ENCODE results near the gene ORC5.
"Not testable (repeated sequence)": the region's sequence is repeated elsewhere in the genome, so short reads cannot be mapped to it uniquely, and the experiment has no call there.

ORC5 gene

DNA sequence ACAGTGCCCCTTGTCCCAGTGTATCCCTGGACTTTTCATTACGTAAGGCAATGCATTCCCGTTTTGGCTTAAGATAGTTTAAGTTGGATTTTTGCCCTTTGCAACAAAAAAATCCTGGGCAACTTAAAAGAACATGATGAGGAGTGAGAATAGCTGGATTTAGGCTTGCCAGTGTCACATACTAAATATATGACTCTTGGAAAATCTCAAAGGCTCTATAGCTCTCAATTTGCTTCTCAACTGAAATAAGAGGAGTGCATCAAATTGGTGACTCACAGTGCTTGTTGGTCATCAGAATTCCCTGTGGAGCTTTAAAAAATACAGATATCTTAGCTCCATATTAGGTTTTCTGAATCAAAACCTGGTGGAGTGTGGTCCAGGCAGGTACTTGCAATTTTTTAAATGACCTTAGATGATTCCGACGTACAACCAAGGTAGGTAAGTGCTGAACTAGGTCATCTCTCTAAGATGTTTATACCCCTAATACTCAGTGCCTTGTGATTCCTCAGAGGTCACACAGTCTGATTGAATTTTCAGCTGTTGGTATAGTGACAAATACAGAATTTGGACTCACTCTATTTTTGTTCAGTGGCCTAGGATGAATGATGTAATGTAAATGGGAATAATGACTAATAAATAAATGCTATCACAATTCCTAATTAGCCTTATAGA, 33.9 kb upstream of the ORC5 start:
- TF ChIP-seq CTCF (IDR thresholded peaks at IDR 0.05; ENCODE audit: borderline replicate concordance, insufficient read depth, low read depth, low read length): no peak
- H3K4me3 ChIP-seq (ENCODE audit: low read depth, low read length): no peak overlapping the region

DNA sequence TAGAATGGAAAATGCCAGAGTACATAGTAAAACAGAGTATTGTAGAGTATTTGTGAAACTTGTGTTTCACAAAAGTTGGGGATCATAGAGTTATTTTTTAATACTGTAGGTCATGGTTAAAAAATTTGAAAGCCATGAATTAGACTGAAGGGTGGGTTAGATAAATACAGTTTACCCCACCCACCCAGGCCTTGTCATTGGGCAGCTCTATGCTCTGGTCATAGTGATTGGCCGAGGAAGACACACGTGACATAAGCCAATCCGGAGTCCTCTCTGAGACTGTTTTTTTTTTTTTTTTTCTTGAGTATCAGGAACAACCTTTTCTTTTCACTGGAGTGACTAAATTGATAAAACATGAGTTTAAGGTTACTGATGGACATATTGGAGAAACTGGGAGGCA, 33.3 kb upstream of the ORC5 start:
- no peak for TF ChIP-seq CTCF (IDR thresholded peaks at IDR 0.05; ENCODE audit: borderline replicate concordance, insufficient read depth, low read depth, low read length)

DNA sequence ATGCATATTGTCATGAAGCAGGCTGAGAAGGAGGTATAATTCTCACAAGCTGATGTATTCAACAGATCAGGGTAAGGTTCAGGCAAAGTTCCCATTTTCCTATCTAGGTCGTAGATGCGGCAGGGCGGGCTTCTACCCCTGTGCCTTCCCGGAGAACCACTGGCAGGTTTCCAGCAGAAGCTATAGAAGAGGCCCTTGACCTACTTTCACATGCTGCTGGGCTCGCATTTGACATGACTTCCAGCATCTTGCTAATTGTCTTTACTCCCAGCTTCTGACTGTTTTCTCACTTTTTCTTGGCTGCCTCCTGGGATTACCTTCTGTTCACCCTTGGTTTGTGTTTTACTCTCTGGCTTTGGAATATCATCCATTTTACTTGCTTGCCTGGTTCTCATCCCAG, 32.6 kb upstream of the ORC5 start:
- H3K4me3 ChIP-seq (ENCODE audit: low read depth, low read length): no peak overlapping the region
- TF ChIP-seq CTCF (IDR thresholded peaks at IDR 0.05; ENCODE audit: borderline replicate concordance, insufficient read depth, low read depth, low read length): no peak

More for the DNA sequence above, 33.3 kb upstream of the ORC5 start:
- H3K4me3 ChIP-seq (ENCODE audit: low read depth, low read length): no peak overlapping the region

DNA sequence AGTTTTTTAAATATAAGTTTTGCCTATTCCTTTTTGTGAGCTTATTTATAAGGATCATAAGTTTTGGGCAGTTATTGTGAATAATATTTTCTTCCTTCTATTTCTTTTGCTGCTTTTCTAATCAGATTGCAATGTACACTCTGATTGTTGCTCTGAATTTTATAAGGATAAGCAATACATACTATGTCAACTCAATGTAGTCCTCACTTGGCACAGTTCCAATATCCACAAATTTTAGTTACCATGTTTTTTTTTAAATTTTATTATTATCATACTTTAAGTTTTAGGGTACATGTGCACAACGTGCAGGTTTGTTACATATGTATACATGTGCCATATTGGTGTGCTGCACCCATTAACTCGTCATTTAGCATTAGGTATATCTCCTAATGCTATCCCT, 27.2 kb upstream of the ORC5 start:
- not testable (repeated sequence) for H3K4me3 ChIP-seq (ENCODE audit: low read depth, low read length)

DNA sequence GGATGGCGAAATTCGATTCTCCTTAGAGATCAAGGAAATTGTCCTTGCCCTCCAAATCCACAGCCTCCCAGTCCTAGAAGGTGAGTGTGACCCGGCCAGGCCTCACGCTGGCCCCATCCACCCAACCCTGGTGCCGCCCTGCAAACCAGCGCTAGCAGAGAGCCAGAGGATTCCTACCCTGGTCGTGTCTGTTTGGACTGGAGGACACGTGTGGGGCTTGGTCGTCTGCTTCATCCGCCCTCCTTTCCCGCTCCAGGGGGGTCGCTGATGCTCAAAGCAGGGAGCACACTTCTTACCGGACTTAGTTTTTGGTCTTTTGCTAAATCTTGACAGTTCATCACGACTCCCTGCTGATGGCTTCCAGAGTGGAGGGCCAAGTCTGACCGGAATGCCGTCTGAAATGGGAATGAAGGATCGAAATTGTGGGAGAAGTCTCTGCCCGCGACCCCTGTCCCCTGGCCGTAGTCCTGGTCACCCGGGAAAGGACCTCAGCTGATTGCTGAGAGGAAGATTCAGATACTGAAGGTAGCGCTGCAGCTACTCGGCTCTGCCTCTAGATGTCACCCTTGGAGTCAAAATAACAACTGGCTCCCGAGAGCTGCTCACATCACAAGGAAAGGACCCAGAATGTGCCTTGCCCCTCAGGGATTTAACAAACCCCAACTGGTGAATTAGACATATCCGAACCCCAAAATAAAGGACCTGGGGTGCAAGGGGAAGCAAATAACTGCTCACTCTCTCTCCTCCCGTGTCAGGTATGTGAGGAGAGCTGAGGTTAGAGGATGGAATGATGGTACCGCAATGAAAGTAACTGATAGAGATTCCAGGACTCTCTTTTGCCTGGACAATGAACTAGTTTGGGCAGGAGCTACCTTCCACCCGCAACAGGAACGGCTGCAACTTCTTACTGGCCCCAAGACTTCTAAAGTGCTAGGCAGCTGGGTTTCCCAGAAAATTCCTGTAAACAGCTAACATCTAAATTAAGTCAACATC, 23.5 kb upstream of the ORC5 start:
- H3K4me3 ChIP-seq (ENCODE audit: low read depth, low read length): no peak overlapping the region
- peak; percentile 85 for TF ChIP-seq CTCF (IDR thresholded peaks at IDR 0.05; ENCODE audit: borderline replicate concordance, insufficient read depth, low read depth, low read length)

DNA sequence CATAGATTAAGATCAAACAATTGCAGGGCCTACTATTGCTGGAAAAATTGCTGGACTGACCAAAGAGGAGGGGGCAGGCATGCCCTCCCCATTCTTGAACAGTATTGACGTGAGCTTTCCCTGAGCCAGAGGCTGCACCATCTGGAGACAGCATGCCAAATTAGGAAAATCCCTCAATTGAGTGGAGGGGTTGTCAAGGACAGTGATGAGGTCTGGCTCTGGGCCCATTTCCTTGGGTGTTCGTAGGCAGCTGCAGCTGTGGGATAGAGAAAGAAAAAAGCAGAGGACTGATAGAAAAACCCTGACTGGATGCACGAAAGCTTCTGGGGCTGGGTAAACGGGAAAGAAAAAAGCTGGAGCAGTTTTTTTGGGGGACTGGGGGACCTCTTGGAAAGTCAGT, 22.8 kb upstream of the ORC5 start:
- no peak for TF ChIP-seq CTCF (IDR thresholded peaks at IDR 0.05; ENCODE audit: borderline replicate concordance, insufficient read depth, low read depth, low read length)
- no peak overlapping the region for H3K4me3 ChIP-seq (ENCODE audit: low read depth, low read length)

- H3K4me3 ChIP-seq (ENCODE audit: low read depth, low read length): no peak overlapping the region
- no peak for TF ChIP-seq CTCF (IDR thresholded peaks at IDR 0.05; ENCODE audit: borderline replicate concordance, insufficient read depth, low read depth, low read length)
These were observed 20.6 kb upstream of the ORC5 start for GRCh38 chr7:104228442-104228841.

Data from GM12875 (cell line).